ENCODE data around the gene SLU7.
"Not testable (repeated sequence)": the region's sequence is repeated elsewhere in the genome, so short reads cannot be mapped to it uniquely, and the experiment has no call there.

SLU7 gene

GRCh38 chr5:160450164-160450932 is 31.5 kb upstream of the SLU7 start:
- DNase-seq (ENCODE audit: low read depth) = peak; percentile 35

DNA sequence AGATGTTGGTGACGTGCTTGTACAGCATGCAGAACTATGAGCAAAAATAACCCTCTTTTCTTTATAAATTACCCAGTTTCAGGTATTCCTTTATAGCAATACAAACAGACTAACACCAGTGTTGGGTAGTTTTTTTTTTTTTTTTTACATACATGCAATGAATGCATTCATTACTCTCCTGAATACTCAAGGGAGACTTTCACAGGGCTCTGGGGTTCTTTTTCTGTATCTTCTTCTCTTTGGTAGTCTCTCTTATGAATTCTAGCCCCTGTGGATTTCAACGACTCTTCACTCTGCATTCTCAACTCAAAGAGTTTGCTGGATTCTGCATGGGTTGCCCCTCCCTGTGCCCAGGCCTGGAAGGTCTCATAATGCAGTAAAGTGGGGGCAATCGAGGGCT is 30.6 kb upstream of the SLU7 start:
- no peak for DNase-seq (ENCODE audit: low read depth)

- DNase-seq (ENCODE audit: low read depth) = no peak
Measured at GRCh38 chr5:160448886-160449285, 30.0 kb upstream of the SLU7 start.

- DNase-seq (ENCODE audit: low read depth) = no peak
Measured at GRCh38 chr5:160445751-160446150, 26.9 kb upstream of the SLU7 start.

DNA sequence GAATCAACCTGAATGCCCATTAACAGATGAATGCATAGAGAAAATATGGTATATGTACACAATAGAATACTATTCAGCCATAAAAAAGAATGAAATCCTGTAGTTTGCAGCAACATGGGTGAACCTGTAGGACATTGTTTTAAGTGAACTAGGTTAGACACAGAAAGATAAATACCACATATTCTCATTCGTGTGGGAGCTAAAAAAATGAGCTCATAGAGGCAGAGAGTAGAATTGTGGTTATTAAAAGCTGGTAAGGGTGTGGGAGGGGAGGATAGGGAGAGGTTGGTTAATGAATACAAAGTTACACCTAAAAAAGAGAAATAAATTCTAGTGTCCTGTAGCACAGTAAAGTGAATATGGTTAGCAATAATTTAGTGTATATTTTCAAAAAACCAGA is 26.3 kb upstream of the SLU7 start:
- DNase-seq (ENCODE audit: low read depth) = no peak

DNA sequence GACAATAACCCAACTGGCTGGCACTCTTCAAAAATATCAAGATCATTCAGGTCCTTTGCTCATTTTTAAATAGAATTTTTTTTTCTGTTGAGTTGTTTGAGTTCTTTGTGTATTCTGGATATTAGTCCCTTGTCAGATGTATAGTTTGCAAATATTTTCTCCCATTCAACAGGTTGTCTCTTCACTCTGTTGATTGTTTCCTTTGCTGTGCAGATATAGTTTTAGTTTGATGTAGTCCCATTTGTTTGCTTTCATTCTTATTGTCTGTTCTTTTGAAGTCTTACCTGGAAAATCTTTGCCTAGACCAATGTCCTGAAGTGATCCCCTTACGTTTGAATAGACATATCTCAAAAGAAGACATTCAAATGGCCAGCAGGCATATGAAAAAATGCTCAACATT is 25.5 kb upstream of the SLU7 start:
- DNase-seq (ENCODE audit: low read depth) = no peak

GRCh38 chr5:160442824-160443431 is 24.0 kb upstream of the SLU7 start:
- no peak for DNase-seq (ENCODE audit: low read depth)

- no peak for DNase-seq (ENCODE audit: low read depth)
Measured at GRCh38 chr5:160441311-160441781, 22.5 kb upstream of the SLU7 start.

- DNase-seq (ENCODE audit: low read depth) = peak; percentile 52
Measured at GRCh38 chr5:160439205-160439600, 20.3 kb upstream of the SLU7 start.

DNA sequence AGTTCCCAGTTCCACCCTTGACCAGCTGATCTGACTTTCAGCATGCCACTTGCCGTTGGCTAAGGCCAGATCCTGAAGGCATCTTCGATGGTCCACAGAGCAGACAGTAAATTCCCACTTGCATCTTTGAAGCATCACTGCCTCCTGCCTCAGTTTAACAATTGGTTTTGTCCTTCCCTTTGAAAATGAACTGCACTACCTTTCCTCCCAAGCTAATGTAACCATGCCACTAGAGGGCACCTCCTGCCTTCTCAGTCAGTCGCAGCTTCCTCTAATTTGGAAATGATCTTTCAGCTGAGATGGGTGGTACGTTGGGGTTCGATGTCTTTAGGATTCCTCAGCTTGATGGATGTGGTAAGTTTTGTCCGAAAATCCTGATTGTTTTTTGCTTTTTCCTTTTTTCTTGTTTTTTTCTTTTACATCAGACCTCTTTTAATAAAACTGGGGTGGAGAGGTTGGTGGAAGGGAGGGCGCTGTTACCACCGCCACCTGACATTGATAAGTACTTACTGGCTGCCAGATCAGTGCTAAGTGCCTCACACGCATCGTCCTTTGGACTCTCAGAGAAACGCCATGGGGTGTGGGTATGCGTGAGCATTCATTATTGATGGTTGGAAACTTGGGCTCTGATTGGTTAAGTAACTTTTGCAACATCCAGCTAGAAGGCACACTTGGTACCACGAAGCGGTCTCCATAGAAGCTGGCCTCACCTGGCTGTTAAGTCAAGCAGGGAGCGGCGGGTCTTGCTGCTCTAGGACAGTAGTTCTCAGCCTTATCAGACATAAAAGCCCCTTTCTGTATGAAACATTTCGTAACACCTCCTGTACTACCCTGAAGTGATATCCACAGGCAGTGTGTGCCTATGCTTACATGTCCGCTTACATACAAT is 19.7 kb upstream of the SLU7 start:
- peak; percentile 52 for DNase-seq (ENCODE audit: low read depth)

DNA sequence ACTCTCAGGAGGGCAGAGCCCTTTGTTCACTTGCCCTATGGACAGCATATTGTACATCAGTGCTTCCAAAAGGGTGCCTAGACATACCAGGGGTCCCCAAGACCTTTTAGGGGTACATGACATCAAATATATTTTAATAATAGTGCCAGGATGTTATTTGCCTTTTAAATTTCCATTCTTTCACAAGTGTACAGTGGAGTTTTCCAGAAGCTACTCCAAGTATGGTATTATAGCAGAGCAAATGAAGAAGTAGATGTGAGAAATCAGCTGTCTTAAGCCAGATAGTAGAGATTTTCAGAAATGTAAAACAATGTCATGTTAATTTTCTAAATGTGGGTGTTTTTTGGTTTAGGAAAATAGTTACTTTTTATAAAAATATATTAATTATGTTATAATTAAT is 18.4 kb upstream of the SLU7 start:
- no peak for DNase-seq (ENCODE audit: low read depth)

- DNase-seq (ENCODE audit: low read depth) = not testable (repeated sequence)
Measured at GRCh38 chr5:160436661-160437060, 17.8 kb upstream of the SLU7 start.

DNA sequence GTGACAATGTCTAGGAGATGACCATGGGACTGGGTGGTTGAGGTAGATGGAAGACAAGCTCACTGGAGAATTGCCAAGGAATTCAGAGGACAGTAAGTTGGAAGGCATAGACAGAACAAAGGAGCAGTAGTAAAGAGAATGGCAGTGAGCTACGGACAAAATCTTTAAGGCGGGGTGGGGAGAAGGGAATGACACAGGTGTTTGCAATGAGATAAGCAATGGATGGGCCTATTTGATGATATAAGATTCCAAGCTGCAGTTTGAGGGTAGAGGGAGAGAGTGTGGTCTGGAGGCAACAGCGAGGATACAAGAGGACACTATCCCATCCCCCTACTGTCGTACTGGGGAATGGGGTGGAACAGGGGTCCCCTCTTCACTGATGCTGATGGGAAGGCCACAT is 17.1 kb upstream of the SLU7 start:
- DNase-seq (ENCODE audit: low read depth) = no peak

- DNase-seq (ENCODE audit: low read depth) = no peak
Measured at GRCh38 chr5:160435532-160435931, 16.7 kb upstream of the SLU7 start.

GRCh38 chr5:160434022-160434531 is 15.2 kb upstream of the SLU7 start:
- no peak for DNase-seq (ENCODE audit: low read depth)

DNA sequence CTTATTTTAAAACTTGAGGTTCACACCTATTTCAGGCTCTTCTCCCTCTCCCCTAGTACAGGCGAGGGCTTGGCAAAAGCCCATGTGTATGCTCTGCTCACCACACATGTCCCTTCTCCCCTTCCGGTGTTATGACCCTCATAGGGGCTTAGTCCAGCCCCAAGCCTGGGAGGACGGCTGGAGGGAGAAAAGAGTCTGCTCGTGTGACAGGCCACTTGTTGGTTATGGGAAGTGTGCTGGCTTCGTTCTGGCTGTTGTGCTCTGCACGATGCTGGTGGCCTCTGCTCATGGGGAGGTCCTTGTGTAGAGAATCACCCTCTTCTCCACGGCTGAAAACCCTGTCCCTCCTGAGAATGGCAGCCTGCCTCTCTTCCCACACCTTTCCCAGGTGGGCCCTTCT is 13.9 kb upstream of the SLU7 start:
- no peak for DNase-seq (ENCODE audit: low read depth)

GRCh38 chr5:160432196-160432595 is 13.3 kb upstream of the SLU7 start:
- DNase-seq (ENCODE audit: low read depth) = no peak

DNA sequence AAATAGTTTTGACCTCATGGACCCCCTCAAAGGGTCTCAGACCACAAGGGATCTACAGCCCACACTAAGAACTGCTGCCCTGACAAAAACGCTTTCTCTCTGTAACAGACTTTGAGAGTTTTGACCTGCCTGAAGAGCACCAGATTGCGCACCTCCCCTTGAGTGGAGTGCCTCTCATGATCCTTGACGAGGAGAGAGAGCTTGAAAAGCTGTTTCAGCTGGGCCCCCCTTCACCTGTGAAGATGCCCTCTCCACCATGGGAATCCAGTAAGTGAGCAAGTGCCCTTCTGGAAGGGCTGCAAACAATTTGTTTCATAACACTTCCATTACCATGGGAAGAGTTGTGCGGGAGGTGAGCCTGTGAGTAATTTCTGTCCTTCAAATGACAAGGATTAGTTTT is 8.7 kb upstream of the SLU7 start:
- no peak for DNase-seq (ENCODE audit: low read depth)

- no peak for DNase-seq (ENCODE audit: low read depth)
Measured at GRCh38 chr5:160423099-160423498, 4.2 kb upstream of the SLU7 start.

- peak; percentile 94 for DNase-seq (ENCODE audit: low read depth)
Measured at GRCh38 chr5:160421625-160422258, 2.9 kb upstream of the SLU7 start, which contains the start of gene PTTG1. Gene PTTG1, plus strand, starts transcription at chr5:160421855. Its CDS starts 458 bp downstream, at chr5:160422313.

DNA sequence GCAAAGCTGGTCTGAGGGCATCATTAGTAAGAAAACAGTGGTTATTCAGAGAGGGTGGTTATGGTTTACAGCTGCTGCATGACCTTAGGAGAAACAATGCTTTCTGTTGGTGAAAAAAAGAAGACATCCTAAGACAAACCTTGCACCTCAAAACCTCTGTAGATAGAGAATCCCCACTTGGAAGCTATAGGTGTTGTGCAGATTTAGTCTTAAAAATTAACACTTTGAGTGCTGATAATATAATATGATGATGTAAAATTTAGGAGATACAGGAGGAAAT is 1.4 kb upstream of the SLU7 start:
- no peak for DNase-seq (ENCODE audit: low read depth)
